AG09319 (cell line): ENCODE data around the gene ARHGAP15.
A peak's percentile ranks its signal among the peaks of the same experiment; 100 is the strongest.

ENCODE experiments used
- DNase-seq: peaks from one replicate; pipeline ENCODE4 v3.0.0-alpha.2; 2010; ENCODE audit warnings: low read depth; ENCODE audit errors: extremely low read depth
- TF ChIP-seq, protein P1 (sequence below): IDR thresholded peaks from 2 replicates; pipeline ENCODE4 v1.5.1; 2011; ENCODE audit warnings: low read depth, mild to moderate bottlenecking, inconsistent platforms, low read length, moderate library complexity

ARHGAP15 gene

DNA sequence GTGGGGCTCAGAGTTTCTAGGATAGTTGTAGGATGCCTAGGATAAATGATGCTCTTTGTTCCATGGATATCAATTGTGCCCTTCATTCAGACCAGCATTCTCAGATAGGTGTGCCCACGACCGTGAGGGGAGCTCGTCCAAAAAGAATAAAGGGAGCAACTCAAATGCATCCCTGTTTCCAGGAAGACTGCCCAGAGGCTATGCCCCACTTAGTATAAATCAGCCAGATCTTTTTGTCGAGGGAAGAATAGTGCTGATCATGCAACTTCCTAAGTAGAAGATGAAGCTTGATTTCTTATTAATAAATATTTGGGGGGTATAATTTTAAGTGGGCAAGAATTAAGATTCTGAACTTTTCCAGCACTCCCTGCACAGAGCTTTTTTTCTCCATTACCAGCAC lies 450.2 kb downstream of the ARHGAP15 start:
- no peak for DNase-seq
- TF ChIP-seq, protein P1, sequence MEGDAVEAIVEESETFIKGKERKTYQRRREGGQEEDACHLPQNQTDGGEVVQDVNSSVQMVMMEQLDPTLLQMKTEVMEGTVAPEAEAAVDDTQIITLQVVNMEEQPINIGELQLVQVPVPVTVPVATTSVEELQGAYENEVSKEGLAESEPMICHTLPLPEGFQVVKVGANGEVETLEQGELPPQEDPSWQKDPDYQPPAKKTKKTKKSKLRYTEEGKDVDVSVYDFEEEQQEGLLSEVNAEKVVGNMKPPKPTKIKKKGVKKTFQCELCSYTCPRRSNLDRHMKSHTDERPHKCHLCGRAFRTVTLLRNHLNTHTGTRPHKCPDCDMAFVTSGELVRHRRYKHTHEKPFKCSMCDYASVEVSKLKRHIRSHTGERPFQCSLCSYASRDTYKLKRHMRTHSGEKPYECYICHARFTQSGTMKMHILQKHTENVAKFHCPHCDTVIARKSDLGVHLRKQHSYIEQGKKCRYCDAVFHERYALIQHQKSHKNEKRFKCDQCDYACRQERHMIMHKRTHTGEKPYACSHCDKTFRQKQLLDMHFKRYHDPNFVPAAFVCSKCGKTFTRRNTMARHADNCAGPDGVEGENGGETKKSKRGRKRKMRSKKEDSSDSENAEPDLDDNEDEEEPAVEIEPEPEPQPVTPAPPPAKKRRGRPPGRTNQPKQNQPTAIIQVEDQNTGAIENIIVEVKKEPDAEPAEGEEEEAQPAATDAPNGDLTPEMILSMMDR: no peak

DNA sequence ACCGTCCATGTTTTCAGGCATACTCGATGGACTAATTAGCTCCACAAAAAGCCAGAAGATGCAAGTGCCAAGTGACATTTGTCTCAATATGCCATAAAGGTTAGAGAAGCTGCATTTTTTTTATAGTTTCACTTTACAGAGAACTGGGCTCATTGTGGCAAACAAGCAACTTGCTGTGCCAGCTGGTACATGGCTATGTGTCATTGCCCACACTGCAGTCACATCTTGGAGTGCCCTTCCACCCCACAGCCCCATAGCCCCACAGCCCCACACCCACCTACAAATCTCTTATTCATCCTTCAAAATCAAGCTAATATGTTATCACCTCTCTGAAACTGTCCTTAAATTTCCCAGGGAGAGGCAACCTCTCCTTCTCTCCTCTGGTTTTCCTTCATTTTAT lies 451.9 kb downstream of the ARHGAP15 start:
- TF ChIP-seq, protein P1: no peak
- no peak for DNase-seq

DNA sequence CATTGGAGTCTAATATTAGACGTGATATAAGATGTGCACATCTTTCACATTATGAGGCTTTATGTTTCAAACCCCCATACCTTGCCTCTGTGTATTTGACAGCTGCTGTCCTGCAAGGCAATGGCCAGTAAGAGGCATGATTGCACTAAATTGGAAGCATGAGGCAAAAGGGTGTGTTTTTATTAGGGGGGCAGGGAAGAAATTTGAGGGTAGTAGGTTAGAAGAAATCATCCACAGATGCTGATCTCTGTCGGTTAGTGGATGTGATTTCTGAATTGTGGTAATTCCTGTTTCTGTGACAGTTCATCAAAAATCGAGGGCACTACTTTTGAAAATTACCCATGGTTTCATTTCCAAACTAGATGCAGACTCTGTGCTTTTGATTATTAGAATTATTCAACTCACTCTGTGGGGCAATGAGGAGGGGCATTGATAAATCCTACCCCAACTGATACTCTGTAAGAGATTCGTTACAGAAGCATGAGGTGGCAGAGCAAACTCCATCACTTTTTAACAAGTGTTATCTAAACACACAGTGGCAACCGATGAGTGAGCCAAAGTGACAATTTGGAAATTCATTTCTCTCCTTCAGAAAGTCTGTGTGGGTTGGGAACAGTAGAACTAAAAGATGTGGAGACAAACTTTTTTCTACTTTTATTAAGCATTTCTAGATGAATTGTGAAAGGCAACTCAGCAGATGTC lies 453.0 kb downstream of the ARHGAP15 start:
- TF ChIP-seq, protein P1: peak; percentile 48
- no peak for DNase-seq

DNA sequence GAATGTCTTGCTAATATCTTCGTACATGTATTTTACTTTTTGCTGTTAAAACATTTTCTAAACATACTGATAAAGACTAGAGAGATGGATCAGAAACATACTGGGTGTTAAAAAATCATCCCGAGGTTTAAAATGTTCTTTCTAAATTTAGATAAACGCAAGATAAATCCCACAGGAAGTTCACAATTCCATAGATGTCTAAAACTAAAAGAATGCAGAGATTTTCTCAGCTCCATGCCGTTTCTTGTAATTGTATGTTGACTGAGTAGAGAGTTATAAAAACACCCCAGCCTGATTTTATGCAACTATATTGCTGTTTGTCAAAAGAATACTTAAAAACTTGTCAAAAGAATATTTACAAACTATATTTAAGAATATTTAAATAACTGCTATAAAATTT lies 455.7 kb downstream of the ARHGAP15 start:
- TF ChIP-seq, protein P1: no peak
- DNase-seq: no peak

DNA sequence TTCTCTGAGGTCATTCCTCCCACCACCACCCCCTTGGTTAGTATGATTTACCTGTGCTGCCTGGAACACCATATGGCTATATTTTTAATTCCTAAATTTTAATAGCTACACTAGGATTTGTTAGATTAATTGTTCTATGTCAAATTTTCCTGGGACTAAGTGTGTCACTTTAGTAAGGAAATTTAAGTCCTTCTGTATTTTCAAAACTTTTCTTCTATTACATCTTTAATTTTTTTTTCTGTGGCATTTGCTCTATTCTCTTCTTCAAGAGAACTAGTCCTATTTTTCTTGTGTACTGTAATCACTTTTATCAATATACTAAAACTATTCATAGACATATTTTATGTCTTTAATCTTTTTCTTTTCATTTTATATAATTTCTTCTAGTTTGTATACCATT lies 456.9 kb downstream of the ARHGAP15 start:
- TF ChIP-seq, protein P1: no peak
- no peak for DNase-seq

DNA sequence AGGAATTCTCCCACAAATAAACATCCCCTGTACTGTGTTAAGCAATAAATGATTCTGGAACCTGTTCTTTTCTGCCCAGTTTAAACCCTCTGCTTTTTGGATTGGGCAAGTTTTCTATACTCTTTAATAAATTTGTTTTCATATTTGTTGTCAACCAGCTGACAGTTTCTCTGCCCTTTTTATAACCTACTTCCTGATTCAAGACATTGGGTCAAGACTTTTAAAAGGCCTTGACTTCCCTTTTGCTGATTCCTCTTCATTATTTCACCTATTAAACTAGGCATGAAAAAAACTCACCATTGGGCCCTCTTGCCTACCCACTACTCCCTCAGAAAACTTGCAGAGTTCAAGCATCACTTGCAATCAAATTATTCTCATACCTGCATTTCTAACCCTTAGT lies 459.5 kb downstream of the ARHGAP15 start:
- TF ChIP-seq, protein P1: no peak

DNA sequence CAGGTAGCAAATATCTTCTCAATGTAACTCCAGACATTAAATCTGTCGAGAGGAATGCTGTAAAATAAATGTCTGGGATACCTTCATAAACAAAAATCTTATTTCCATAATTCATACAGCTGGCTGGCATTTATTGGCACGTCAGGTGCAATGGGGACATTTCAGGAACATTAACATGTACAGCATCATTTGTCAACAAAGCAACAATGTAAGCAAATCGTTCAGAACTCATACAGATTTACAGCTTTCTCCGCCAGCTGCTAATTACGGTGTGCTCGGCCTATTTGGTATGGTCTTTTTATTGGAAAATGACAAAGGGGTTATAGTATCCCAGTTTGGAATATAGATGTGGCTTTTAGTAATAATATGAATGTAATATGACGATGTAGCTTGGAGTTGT lies 464.9 kb downstream of the ARHGAP15 start:
- TF ChIP-seq, protein P1: no peak
- DNase-seq: no peak

More for the DNA sequence above, 459.5 kb downstream of the ARHGAP15 start:
- no peak for DNase-seq
